Peyer's patch (tissue), 4 donors: ENCODE data around the gene GJA4.

Experiments used
- POLR2A ChIP-seq, 2 donors: fragments of 450-650 bp; IDR thresholded peaks; one replicate each; pipeline ENCODE4 v1.5.1; 2017; ENCODE audit warnings: antibody characterized with exemption in 2 of 2, mild to moderate bottlenecking in 2 of 2, moderate library complexity in 2 of 2
- TF ChIP-seq, protein P1 (sequence below), 6 experiments: fragments of 450-650 bp in 4 of 6; fragments of 200-600 bp in 2 of 6; sonication (generic) in 1 of 6; IDR thresholded peaks; one replicate each; pipeline ENCODE4 v1.5.1; 2017 to 2019; ENCODE audit warnings: antibody characterized with exemption in 6 of 6, mild to moderate bottlenecking in 3 of 6, moderate library complexity in 1 of 6

DNA sequence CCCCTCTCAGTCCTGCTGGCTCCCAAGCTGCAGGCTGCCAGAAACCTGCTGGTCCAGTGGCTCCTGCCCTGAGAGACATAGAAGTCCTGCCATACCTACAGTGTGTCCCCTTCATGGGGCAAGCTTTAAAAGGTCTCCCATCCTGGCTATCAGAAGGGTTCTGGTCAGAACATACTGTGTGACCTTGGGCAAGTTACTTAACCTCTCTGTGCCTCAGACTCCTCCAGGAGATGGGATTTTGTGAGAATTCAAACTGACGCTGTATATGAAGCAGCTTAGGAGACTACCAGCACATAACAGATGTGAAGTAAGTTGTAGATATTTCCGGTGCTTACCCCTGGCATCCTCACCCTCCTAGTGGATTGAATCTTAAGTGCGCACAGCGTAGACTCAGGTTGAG is 46.7 kb upstream of the GJA4 start:
- TF ChIP-seq, protein P1, sequence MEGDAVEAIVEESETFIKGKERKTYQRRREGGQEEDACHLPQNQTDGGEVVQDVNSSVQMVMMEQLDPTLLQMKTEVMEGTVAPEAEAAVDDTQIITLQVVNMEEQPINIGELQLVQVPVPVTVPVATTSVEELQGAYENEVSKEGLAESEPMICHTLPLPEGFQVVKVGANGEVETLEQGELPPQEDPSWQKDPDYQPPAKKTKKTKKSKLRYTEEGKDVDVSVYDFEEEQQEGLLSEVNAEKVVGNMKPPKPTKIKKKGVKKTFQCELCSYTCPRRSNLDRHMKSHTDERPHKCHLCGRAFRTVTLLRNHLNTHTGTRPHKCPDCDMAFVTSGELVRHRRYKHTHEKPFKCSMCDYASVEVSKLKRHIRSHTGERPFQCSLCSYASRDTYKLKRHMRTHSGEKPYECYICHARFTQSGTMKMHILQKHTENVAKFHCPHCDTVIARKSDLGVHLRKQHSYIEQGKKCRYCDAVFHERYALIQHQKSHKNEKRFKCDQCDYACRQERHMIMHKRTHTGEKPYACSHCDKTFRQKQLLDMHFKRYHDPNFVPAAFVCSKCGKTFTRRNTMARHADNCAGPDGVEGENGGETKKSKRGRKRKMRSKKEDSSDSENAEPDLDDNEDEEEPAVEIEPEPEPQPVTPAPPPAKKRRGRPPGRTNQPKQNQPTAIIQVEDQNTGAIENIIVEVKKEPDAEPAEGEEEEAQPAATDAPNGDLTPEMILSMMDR (IDR thresholded peaks at IDR 0.05), result no peak
- no peak for TF ChIP-seq POLR2A (IDR thresholded peaks at IDR 0.05)
